Sigmoid colon (tissue), 7 donors: ENCODE data around the gene DDX3X. TPM values are rescaled to one million over a fixed set of nuclear protein-coding genes. Genes with fewer than 3 reads are reported as not detected.
A peak's percentile ranks its signal among the peaks of the same experiment; 100 is the strongest.
"Not testable (repeated sequence)": the region's sequence is repeated elsewhere in the genome, so short reads cannot be mapped to it uniquely, and the experiment has no call there.

Source experiments
- DNase-seq: peaks from one replicate; pipeline ENCODE4 v3.0.0-alpha.2; 2019
- H3K27ac ChIP-seq, 4 donors: fragments of 200-600 bp; sonication (generic); one replicate each; pipeline ENCODE4 v1.5.1; 2016 to 2019; ENCODE audit warnings: mild to moderate bottlenecking in 1 of 4
- H3K27me3 ChIP-seq, 3 donors: fragments of 200-600 bp; sonication (generic); one replicate each; pipeline ENCODE4 v1.5.1; 2019; ENCODE audit warnings: mild to moderate bottlenecking in 1 of 3
- H3K36me3 ChIP-seq, 4 donors: fragments of 200-600 bp; sonication (generic); one replicate each; pipeline ENCODE4 v1.5.1; 2016 to 2019
- H3K4me1 ChIP-seq, 4 donors: fragments of 200-600 bp; sonication (generic); one replicate each; pipeline ENCODE4 v1.5.1; 2017 to 2019
- H3K4me3 ChIP-seq, 4 donors: fragments of 200-600 bp; sonication (generic); one replicate each; pipeline ENCODE4 v1.5.1; 2017 to 2019; ENCODE audit warnings: mild to moderate bottlenecking in 2 of 4, moderate library complexity in 1 of 4
- H3K9me3 ChIP-seq, 4 donors: fragments of 200-600 bp in 3 of 4; sonication (generic) in 3 of 4; one replicate each; pipeline versions ENCODE4 v1.5.1 to v1.6.1; 2013 to 2019
- EP300 ChIP-seq, 4 donors: sonication (generic); formaldehyde crosslinking; IDR thresholded peaks; one replicate each; pipeline ENCODE4 v1.6.1; 2017; ENCODE audit warnings: antibody characterized with exemption in 4 of 4
- POLR2A ChIP-seq, 2 donors: fragments of 450-650 bp; IDR thresholded peaks; one replicate each; pipeline ENCODE4 v1.6.1; 2016; ENCODE audit warnings: antibody characterized with exemption in 2 of 2, mild to moderate bottlenecking in 2 of 2, moderate library complexity in 2 of 2
- POLR2AphosphoS5 ChIP-seq, 4 donors: sonication (generic); formaldehyde crosslinking; IDR thresholded peaks; one replicate each; pipeline ENCODE4 v1.6.1; 2017; ENCODE audit warnings: antibody characterized with exemption in 4 of 4
- WGBS, 2 donors: extraction: QIAGEN DNeasy Blood & Tissue Kit; methylation state at CpG; one replicate each; pipeline ENCODE4 v1.1.7; 2013; 5-methylcytosine and 5-hydroxymethylcytosine counted together
- intact Hi-C: fragments of 100-400 bp; cut with DNase I; formaldehyde crosslinking; loops from one replicate; pipeline ENCODE4 v1.15.1; 2023
- polyA plus RNA-seq, 3 donors: library from polyadenylated mRNA; stranded (reverse); fragments of 200-250 nt; gene quantifications; one replicate each; pipeline ENCODE4 v1.2.3, GENCODE V29; 2013
- total RNA-seq, 4 donors: library from RNA; depleted of rRNA; stranded (reverse); fragments of >200 nt; gene quantifications; one replicate each; pipeline ENCODE4 v1.1.0, GENCODE V29; 2016
- TF ChIP-seq, protein P1 (sequence below), 4 experiments: fragments of 450-650 bp in 3 of 4; fragments of 200-600 bp in 1 of 4; IDR thresholded peaks; one replicate each; pipeline ENCODE4 v1.5.1; 2016 to 2019; ENCODE audit warnings: antibody characterized with exemption in 4 of 4, mild to moderate bottlenecking in 3 of 4, moderate library complexity in 2 of 4
- donor health status: healthy with polysubstance abuse.
- donor health status: Bipolar disorder and iron deficiency.
- donor health status: healthy.

DDX3X gene
- total and polyA plus RNA-seq, 7 donors, result 86.0 to 218 (median 146) TPM

DNA sequence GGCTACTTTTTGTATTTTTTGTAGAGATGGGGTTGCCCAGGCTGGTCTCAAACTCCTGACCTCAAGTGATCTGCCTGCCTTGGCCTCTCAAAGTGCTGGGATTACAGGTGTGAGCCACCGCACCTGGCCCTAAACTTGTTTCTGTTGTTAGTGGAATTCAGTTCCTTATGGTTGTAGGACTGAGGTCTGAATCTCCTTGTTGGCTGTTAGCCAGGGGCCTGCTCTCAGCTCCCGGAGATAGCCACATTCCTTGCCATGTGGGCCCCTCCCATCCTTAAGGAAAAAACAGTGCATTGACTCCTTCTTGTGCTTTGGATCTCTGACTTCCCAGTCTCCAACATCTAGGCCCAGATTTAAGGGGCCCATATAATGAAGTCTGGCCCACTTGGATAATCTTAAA is 63.8 kb downstream of the DDX3X start:
- no peaks in the 10 kb centered on the region for H3K27me3 ChIP-seq
- no peak for TF ChIP-seq POLR2AphosphoS5 (IDR thresholded peaks at IDR 0.05)
- TF ChIP-seq POLR2A (IDR thresholded peaks at IDR 0.05), result no peak
- no peaks in the 10 kb centered on the region for H3K36me3 ChIP-seq
- peak; percentile 28 for DNase-seq
- no peak overlapping the region for H3K27ac ChIP-seq
- intact Hi-C loops, result no loop called here
- H3K9me3 ChIP-seq, result no peaks in the 10 kb centered on the region
- 43 to 80% methylated on average over 2 of the region's 2 CpGs for WGBS, 2 donors
- H3K4me3 ChIP-seq, result no peak overlapping the region
- no peaks in the 10 kb centered on the region for H3K4me1 ChIP-seq

DNA sequence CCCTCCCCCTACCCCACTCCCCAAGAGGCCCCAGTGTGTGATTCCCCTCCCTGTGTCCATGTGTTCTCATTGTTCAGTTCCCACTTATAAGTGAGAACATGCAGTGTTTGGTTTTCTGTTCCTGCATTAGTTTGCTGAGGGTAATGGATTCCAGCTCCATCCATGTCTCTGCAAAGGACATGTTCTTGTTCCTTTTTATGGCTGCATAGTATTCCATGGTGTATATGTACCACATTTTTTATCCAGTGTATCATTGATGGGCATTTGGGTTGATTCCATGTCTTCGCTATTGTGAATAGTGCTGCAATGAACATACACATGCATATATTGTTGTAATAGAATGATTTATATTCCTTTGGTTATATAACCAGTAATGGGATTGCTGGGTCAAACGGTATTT is 68.6 kb downstream of the DDX3X start:
- H3K4me3 ChIP-seq, intact Hi-C loops, DNase-seq, H3K4me1 ChIP-seq, H3K27me3 ChIP-seq, H3K27ac ChIP-seq, H3K9me3 ChIP-seq, H3K36me3 ChIP-seq: not testable (repeated sequence)
- 95 to 96% methylated on average over 2 of the region's 2 CpGs for WGBS, 2 donors

DNA sequence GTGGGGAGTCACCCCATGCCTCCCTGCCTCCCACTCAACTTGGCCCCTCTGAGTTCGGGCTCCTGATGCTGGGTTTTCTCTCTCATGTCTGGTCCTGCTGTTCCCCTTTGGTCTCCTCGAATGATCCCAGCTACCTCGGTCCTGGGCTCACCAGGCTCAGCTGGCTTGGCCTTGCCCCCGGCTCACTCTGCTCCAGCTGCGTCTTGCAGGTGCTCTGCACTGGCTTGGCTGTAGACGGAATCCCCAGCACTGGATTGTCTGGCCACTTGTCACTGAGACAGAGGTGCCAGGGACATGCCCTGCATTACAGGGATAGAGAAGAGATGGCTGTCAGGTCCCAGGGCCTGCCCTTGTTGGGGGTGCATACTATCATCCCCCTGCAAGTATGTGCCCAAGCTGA is 71.6 kb downstream of the DDX3X start:
- no peaks in the 10 kb centered on the region for H3K36me3 ChIP-seq
- no peak overlapping the region for H3K4me3 ChIP-seq
- no peaks in the 10 kb centered on the region for H3K9me3 ChIP-seq
- DNase-seq, result no peak
- no peak overlapping the region for H3K27ac ChIP-seq
- H3K4me1 ChIP-seq, result no peaks in the 10 kb centered on the region
- H3K27me3 ChIP-seq, result no peaks in the 10 kb centered on the region
- intact Hi-C loops, result no loop called here
- 95% methylated on average over 6 of the region's 6 CpGs for WGBS, 2 donors
- TF ChIP-seq, protein P1, sequence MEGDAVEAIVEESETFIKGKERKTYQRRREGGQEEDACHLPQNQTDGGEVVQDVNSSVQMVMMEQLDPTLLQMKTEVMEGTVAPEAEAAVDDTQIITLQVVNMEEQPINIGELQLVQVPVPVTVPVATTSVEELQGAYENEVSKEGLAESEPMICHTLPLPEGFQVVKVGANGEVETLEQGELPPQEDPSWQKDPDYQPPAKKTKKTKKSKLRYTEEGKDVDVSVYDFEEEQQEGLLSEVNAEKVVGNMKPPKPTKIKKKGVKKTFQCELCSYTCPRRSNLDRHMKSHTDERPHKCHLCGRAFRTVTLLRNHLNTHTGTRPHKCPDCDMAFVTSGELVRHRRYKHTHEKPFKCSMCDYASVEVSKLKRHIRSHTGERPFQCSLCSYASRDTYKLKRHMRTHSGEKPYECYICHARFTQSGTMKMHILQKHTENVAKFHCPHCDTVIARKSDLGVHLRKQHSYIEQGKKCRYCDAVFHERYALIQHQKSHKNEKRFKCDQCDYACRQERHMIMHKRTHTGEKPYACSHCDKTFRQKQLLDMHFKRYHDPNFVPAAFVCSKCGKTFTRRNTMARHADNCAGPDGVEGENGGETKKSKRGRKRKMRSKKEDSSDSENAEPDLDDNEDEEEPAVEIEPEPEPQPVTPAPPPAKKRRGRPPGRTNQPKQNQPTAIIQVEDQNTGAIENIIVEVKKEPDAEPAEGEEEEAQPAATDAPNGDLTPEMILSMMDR (IDR thresholded peaks at IDR 0.05), result no peak
- TF ChIP-seq POLR2A (IDR thresholded peaks at IDR 0.05) (no peak), EP300 (IDR thresholded peaks at IDR 0.05) (no peak), POLR2AphosphoS5 (IDR thresholded peaks at IDR 0.05) (no peak)

DNA sequence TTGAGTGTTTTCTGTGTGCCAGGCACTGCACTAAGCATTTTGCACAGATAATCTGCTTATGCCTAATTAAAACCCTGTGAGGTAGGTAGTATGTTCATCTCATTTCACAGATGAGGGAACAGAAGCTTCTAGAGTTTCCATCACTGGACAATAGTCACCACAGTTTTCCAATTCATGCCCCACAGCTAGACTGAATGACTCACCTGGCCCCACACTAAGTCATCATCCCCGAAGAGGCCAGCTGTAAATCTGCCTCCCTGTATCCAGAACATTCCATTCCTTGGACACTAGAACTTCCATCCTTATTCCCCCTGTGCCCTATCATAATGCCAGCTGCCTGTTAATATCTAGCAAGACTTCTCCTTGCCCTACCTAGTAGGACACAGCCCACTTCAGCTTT is 72.2 kb downstream of the DDX3X start:
- Histone ChIP-seq H3K27ac (no peak overlapping the region), H3K9me3 (no peaks in the 10 kb centered on the region), H3K36me3 (no peaks in the 10 kb centered on the region), H3K4me3 (no peak overlapping the region), H3K4me1 (no peaks in the 10 kb centered on the region), H3K27me3 (no peaks in the 10 kb centered on the region)
- WGBS, 2 donors, result 43 to 85% methylated on average over 1 of the region's 1 CpG
- no peak for DNase-seq
- no peak for TF ChIP-seq POLR2AphosphoS5 (IDR thresholded peaks at IDR 0.05)
- no peak for TF ChIP-seq EP300 (IDR thresholded peaks at IDR 0.05)
- TF ChIP-seq, protein P1 (IDR thresholded peaks at IDR 0.05), result no peak
- no peak for TF ChIP-seq POLR2A (IDR thresholded peaks at IDR 0.05)
- intact Hi-C loops, result no loop called here

DNA sequence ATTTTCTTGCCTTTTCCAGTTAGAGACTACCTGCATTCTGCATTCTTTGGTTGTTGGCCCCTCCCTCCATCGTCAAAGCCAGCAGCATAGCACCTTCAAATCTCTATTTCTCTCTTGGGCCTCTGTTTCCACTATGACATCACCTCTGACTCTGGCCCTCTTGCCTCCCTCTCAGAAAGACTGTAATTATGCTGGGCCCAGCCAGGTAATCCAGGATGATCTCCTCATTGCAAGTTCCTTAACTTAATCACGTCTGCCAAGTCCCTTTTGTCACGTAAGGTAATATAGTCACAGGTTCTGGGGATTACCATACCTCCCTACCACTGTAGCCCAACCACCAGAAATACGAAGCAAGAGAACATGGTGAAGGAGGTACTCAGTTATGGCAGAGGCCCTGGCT is 73.9 kb downstream of the DDX3X start:
- TF ChIP-seq POLR2AphosphoS5 (IDR thresholded peaks at IDR 0.05) (no peak), EP300 (IDR thresholded peaks at IDR 0.05) (no peak), POLR2A (IDR thresholded peaks at IDR 0.05) (no peak)
- TF ChIP-seq, protein P1 (IDR thresholded peaks at IDR 0.05), result no peak
- H3K27ac ChIP-seq, result no peak overlapping the region
- no peak for DNase-seq
- H3K9me3 ChIP-seq, result no peaks in the 10 kb centered on the region
- H3K4me3 ChIP-seq, result no peak overlapping the region
- intact Hi-C loops, result no loop called here
- H3K4me1 ChIP-seq, result no peaks in the 10 kb centered on the region
- no peaks in the 10 kb centered on the region for H3K36me3 ChIP-seq
- WGBS, 2 donors, result 84 to 90% methylated on average over 4 of the region's 4 CpGs
- H3K27me3 ChIP-seq, result no peaks in the 10 kb centered on the region

DNA sequence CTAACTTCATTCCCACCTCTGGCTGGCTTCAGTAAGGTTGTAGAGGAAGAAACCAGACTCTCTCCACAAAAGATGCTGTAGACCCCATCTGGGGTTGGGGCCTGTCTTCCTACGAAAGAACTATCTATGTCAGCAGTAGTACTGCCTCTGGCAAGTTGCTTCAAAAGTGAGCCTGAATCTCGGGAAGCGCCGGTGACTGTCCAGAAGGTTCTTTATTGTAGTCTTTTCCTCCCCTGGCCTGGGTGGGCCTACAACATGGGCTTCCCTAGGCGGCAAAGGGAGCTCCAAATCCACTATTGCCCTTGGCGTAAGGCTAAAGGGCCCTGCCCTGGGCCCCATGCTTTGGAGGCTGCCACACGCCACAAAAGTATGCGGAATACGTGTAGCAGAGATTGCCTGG is 74.6 kb downstream of the DDX3X start:
- no peak for DNase-seq

More for the DNA sequence above, 74.6 kb downstream of the DDX3X start:
- H3K4me3 ChIP-seq, result no peak overlapping the region
- H3K27me3 ChIP-seq, result no peaks in the 10 kb centered on the region
- no peaks in the 10 kb centered on the region for H3K36me3 ChIP-seq
- H3K27ac ChIP-seq, result no peak overlapping the region
- WGBS, 2 donors, result 96 to 97% methylated on average over 9 of the region's 9 CpGs
- no peaks in the 10 kb centered on the region for H3K4me1 ChIP-seq
- no peaks in the 10 kb centered on the region for H3K9me3 ChIP-seq
- intact Hi-C loops, result no loop called here
- no peak for TF ChIP-seq POLR2A (IDR thresholded peaks at IDR 0.05)
- TF ChIP-seq POLR2AphosphoS5 (IDR thresholded peaks at IDR 0.05), result no peak
- TF ChIP-seq EP300 (IDR thresholded peaks at IDR 0.05), result no peak
- TF ChIP-seq, protein P1 (IDR thresholded peaks at IDR 0.05), result no peak
